Stimulated activated CD4-positive, alpha-beta T cell treated with anti-CD3 and anti-CD28 coated beads, Interleukin-12 subunit alpha, Interleukin-12 subunit beta, amount 100 ng/mL, for 24 hours (primary cell): ENCODE measurements around the gene ING5.
"Not testable (repeated sequence)": the region's sequence is repeated elsewhere in the genome, so short reads cannot be mapped to it uniquely, and the experiment has no call there.

Source experiments
- DNase-seq, 2 experiments: peaks; one replicate each; pipeline ENCODE4 v3.0.0-alpha.2; 2020; ENCODE audit warnings: low read depth in 2 of 2

Gene ING5

GRCh38 chr2:241701399-241702154 is at the start of gene ING5:
TSS of gene ING5 (plus strand) at chr2:241702039. CDS start at chr2:241702066, 27 bp downstream.
- DNase-seq: peak; percentile 95 to 97

GRCh38 chr2:241652142-241652541 is 49.7 kb upstream of the ING5 start:
- no peak for DNase-seq

DNA sequence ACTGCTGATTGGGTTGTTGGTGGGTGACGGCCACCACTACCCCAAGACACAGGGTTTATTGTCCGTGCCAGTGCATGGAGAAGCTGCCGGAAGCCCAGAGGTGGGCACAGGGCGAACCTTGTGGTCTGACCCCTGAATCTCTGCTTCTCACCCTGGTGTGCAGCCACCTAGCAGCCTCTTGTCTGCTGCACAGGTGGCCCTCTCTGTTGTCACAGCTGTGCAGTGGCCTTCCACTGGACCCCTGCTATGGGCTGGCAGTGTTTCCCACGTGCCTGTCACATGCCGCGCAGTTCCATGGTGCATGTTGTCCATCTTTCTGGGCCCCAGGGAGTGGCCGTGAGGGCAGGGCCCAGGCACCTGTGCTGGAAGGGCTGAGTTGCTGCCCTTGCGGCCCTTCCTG is 49.1 kb upstream of the ING5 start:
- no peak for DNase-seq

GRCh38 chr2:241653210-241653750 is 48.6 kb upstream of the ING5 start:
- DNase-seq: no peak

- DNase-seq: no peak
These were observed 47.3 kb upstream of the ING5 start for GRCh38 chr2:241654551-241654950.

DNA sequence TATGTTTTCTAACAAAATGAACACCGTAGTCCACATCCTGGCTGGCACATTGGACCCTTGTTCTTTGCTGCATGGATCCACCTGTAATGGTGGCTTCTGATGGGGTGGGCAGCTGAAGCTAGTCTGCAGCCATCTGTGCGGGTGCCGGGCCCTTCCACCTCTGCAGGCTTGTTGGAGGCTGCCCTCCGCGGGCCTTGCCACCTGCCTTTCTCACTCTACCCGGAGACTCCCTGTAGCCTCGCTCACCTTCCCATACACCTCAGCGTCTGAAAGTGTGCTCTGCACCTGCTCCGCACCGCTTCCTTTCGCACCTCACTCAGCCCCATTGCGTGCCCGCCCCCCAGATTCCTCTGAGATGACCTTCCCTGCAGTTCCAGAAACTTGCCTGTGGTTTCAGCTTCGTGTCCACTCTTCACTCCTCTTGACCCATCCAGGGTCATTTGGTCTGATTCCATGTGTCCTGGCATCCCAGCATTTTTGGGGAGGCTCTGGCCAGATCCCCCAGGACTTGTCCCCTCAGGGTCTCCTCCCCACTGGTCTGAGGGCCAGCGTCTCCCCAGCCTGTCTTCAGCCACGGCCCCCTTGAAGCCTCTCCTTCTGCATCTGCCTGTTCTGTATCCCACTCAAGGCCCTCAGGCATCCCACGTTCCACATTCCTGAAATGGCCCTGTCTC is 46.2 kb upstream of the ING5 start:
- no peak for DNase-seq

GRCh38 chr2:241656190-241656741 is 45.6 kb upstream of the ING5 start:
- no peak for DNase-seq

DNA sequence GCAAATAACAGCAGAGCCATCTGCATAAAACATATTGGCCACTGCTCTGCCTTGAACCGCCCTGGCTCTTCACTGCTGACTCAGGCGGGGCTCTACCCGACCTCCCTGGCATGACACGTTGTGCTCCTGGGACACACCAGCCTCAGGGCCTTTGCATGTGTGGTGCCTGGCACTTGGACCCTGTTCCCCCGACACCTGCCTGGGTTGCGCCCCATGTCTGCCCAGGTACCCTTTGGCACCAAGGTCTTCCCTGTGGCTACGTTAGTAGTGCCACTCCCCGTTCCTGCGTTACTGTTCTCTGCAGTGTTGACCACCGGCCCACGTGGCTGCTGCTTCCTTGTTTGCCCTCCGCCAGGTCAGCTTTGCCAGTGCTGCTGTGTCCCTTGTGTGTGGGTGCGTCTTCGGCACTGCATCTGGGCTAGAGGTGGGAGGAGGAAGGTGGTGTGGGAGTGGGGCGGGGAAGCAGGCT is 44.0 kb upstream of the ING5 start:
- DNase-seq: no peak

DNA sequence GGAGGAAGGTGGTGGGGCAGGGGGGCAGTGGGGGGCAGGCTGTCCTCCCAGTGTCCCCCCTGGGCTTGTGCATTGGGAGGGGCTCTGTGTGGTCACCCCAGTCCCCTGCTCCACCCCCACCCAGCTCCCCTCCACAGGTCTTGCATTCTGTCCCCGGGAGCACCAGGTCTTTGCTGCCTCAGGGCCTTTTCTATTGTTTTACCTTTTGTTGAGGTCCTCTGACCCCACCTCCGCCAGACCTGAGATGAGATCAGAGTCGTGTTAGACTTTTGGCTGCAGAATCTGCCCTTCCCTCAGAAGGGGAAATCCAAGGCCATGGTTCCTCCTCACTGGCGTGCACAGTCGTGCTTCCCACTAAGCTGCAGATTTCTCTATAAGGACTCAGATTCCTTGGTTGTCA is 43.5 kb upstream of the ING5 start:
- DNase-seq: no peak

DNA sequence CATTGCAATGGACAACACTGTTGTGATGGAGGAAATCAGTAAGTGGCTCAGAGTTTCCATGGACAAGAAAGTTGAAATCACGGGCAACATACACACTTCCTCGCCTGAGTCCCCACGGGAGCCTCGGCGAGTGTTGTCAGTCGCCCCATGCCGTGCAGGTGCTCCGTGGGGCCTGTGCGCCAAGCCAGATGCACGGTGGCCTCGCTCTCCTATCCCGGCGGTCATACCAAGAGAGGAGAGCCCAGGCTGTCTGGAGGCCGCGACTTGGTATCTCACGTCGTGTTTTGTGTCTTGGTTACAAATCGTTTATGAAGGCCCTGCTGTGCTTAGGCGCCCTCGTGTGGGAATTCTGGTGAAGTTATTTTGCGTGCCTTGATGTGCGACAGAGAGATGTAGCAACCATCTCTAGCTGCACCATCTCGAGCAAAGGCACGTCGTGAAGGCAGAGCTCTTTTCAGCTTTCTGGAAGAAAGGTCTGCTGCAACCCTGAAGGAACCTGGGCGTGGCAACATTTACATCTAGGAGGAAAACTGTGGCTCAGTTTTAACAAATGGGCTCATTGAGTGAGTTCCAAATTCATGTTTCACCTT is 42.6 kb upstream of the ING5 start:
- no peak for DNase-seq

GRCh38 chr2:241660593-241661213 is 41.1 kb upstream of the ING5 start:
- no peak for DNase-seq

GRCh38 chr2:241662731-241663130 is 39.1 kb upstream of the ING5 start:
- DNase-seq: not testable (repeated sequence)

DNA sequence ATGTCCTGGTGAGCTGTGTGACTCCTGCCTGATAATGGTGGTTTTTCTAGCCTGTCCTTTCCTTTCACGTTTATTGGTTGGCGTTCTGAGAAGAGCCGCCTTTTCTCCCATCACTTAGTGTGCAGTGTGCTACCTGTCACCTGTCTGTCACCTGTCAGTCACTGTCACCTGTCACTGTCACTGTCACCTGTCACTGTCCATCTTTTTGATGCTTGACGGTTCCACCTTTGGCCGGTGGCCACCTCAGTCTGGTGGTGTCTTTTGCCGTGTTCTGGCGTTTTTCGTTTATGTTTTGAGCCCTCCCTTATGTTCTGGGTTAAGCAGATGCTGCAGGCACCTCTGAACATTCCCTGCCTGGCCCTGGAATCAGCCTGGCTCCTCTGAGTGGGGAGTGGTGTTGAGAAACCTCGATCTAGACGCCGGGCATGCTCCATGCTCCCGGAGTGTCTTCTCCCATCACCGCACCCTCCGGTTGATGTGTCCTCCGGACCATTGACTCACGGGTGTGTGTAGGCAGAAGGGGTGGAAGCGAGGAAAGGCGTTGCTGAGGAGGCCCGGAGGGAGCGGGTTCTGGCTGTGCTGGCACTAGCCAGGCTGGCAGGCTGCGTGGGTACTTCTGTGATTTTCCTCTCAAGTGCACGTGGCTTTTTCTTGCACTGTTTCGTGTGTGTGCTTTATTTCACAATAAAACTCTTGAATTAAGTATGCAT is 36.0 kb upstream of the ING5 start:
- DNase-seq: no peak

GRCh38 chr2:241666627-241667400 is 35.0 kb upstream of the ING5 start:
- no peak for DNase-seq

- no peak for DNase-seq
These were observed 33.5 kb upstream of the ING5 start for GRCh38 chr2:241668354-241668753.

DNA sequence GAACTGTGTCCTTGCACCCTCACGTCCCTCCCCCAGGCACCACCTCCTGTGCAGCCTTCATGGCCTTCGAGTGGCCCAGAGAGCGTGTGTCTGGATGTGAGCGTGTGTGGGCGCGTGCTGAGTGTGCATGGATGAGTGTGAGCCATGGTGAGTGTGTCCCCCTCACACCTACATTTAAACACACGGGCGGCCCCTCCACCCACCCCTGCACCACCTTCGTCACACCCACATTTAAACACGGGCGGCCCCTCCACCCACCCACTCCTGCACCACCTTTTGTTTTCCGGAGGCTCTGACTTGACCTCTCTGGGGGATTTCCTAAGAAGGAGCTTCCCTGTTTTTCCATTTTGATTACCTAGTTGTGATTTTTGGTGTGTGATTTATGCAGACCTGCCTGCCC is 33.0 kb upstream of the ING5 start:
- no peak for DNase-seq

DNA sequence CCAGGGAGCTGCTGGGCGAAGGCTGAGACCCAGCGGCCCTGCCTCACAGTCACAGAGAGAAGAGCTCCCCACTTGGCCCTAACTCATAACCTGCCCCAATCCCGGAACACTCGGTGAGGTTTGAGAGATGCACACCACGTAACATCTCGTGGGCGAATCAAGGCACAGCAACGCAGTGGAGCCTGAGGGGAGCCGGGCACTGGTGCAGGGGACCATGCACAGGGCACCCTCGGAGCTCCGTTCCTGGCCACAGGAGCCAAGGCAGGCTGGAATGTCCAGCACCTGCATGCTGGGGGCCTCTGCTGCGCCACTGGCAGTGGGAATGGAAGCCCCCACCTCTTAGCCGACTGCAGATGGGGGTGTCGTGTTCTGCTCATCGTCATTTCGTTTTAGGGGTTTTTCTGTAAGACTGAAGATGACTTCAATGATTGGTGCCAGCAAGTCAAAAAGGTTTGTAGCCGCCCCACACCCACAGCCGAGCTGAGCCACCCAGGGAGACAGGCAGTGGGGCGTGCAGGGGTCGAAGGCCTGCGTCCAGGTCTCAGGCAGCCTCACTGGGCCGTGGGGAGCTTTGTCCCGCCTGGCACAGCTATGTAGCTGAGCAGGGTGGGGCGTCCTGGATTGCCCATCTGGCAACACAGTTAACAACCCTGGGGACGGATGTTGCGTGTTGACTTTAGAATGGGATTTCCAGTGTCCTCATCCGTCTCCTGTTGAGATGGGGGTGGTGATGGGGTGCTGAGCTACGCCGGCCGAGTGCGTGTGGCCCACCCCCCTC is 31.3 kb upstream of the ING5 start:
- no peak for DNase-seq

- DNase-seq: no peak
These were observed 30.2 kb upstream of the ING5 start for GRCh38 chr2:241671457-241672240.
